GM12801 (cell line): ENCODE results near the gene VWC2L.

Source experiments
- TF ChIP-seq, protein P1 (sequence below): IDR thresholded peaks from one replicate; pipeline ENCODE4 v1.5.1; 2011; ENCODE audit warnings: control low read depth; ENCODE audit not compliant: insufficient read length; ENCODE audit errors: extremely low read depth

Gene VWC2L

DNA sequence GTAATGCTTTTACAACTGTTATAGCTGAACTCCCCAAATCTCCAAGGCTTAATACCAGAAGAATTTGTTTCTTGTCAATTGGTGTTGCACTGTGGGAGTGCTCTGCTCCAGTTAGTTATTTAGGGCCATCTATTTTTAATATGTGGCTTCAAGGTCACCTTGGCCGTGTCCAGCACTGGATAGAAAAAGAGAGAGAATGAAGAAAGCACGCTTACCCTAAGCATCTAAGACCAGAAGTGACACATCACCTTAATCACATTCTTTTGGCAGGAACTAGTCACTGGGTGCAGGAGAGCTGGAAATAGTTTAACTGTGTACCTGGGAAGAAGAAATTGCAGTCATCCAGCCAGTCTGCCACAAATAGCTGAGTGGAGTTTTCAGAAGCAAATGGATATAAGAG is 78.8 kb downstream of the VWC2L start:
- TF ChIP-seq, protein P1, sequence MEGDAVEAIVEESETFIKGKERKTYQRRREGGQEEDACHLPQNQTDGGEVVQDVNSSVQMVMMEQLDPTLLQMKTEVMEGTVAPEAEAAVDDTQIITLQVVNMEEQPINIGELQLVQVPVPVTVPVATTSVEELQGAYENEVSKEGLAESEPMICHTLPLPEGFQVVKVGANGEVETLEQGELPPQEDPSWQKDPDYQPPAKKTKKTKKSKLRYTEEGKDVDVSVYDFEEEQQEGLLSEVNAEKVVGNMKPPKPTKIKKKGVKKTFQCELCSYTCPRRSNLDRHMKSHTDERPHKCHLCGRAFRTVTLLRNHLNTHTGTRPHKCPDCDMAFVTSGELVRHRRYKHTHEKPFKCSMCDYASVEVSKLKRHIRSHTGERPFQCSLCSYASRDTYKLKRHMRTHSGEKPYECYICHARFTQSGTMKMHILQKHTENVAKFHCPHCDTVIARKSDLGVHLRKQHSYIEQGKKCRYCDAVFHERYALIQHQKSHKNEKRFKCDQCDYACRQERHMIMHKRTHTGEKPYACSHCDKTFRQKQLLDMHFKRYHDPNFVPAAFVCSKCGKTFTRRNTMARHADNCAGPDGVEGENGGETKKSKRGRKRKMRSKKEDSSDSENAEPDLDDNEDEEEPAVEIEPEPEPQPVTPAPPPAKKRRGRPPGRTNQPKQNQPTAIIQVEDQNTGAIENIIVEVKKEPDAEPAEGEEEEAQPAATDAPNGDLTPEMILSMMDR: no peak

- TF ChIP-seq, protein P1: no peak
These were observed 81.3 kb downstream of the VWC2L start for GRCh38 chr2:214492152-214492551.

GRCh38 chr2:214492608-214493007 is 81.8 kb downstream of the VWC2L start:
- TF ChIP-seq, protein P1: no peak

GRCh38 chr2:214497489-214497888 is 86.6 kb downstream of the VWC2L start:
- TF ChIP-seq, protein P1: no peak

GRCh38 chr2:214503568-214503967 is 92.7 kb downstream of the VWC2L start:
- TF ChIP-seq, protein P1: no peak

- TF ChIP-seq, protein P1: no peak
These were observed 93.9 kb downstream of the VWC2L start for GRCh38 chr2:214504599-214505376.

GRCh38 chr2:214507032-214507431 is 96.2 kb downstream of the VWC2L start:
- TF ChIP-seq, protein P1: no peak
